KMS-11 (cell line): ENCODE data around the gene BCAN.

Experiments used
- H2AFZ ChIP-seq: fragments of 200-600 bp; sonication (generic); 2 replicates; pipeline ENCODE4 v1.6.1; 2016; ENCODE audit warnings: antibody characterized with exemption, mixed run types, low read depth
- H3K27ac ChIP-seq: fragments of 200-600 bp; sonication (generic); 2 replicates; pipeline ENCODE4 v1.6.1; 2016; ENCODE audit warnings: mild to moderate bottlenecking, mixed run types
- H3K27me3 ChIP-seq: fragments of 200-600 bp; sonication (generic); 2 replicates; pipeline ENCODE4 v1.6.1; 2017; ENCODE audit warnings: mild to moderate bottlenecking, low read depth, mixed run types, moderate library complexity; ENCODE audit not compliant: insufficient read depth
- H3K36me3 ChIP-seq: fragments of 200-600 bp; sonication (generic); 2 replicates; pipeline ENCODE4 v1.6.1; 2017; ENCODE audit warnings: mild to moderate bottlenecking, mixed run types; ENCODE audit not compliant: insufficient read depth
- H3K4me1 ChIP-seq: fragments of 200-600 bp; sonication (generic); 2 replicates; pipeline ENCODE4 v1.6.1; 2016; ENCODE audit warnings: mild to moderate bottlenecking, low read depth, mixed run types; ENCODE audit not compliant: poor library complexity, severe bottlenecking
- H3K4me2 ChIP-seq: fragments of 200-600 bp; sonication (generic); 2 replicates; pipeline ENCODE4 v1.7.0; 2016; ENCODE audit warnings: mild to moderate bottlenecking, mixed run types
- H3K4me3 ChIP-seq: fragments of 200-600 bp; sonication (generic); IDR thresholded peaks from 2 replicates; pipeline ENCODE4 v1.6.1; 2017; ENCODE audit warnings: low read depth, low read length, mixed read lengths; ENCODE audit not compliant: insufficient read depth
- H3K79me2 ChIP-seq: fragments of 200-600 bp; sonication (generic); 2 replicates; pipeline ENCODE4 v1.6.1; 2016; ENCODE audit warnings: low read depth, mixed run types; ENCODE audit not compliant: insufficient read depth
- H3K9ac ChIP-seq: fragments of 200-600 bp; sonication (generic); 2 replicates; pipeline ENCODE4 v1.6.1; 2016; ENCODE audit warnings: mild to moderate bottlenecking, mixed run types
- H4K20me1 ChIP-seq: fragments of 200-600 bp; sonication (generic); 2 replicates; pipeline ENCODE4 v1.6.1; 2016; ENCODE audit warnings: mild to moderate bottlenecking, mixed run types; ENCODE audit not compliant: insufficient read depth
- TF ChIP-seq, protein P1 (sequence below): fragments of 200-600 bp; sonication (generic); conservative IDR thresholded peaks from 2 replicates; pipeline ENCODE4 v1.6.1; 2017; ENCODE audit warnings: low read depth, mild to moderate bottlenecking, antibody characterized with exemption, low read length, moderate library complexity, mixed read lengths

Gene BCAN

DNA sequence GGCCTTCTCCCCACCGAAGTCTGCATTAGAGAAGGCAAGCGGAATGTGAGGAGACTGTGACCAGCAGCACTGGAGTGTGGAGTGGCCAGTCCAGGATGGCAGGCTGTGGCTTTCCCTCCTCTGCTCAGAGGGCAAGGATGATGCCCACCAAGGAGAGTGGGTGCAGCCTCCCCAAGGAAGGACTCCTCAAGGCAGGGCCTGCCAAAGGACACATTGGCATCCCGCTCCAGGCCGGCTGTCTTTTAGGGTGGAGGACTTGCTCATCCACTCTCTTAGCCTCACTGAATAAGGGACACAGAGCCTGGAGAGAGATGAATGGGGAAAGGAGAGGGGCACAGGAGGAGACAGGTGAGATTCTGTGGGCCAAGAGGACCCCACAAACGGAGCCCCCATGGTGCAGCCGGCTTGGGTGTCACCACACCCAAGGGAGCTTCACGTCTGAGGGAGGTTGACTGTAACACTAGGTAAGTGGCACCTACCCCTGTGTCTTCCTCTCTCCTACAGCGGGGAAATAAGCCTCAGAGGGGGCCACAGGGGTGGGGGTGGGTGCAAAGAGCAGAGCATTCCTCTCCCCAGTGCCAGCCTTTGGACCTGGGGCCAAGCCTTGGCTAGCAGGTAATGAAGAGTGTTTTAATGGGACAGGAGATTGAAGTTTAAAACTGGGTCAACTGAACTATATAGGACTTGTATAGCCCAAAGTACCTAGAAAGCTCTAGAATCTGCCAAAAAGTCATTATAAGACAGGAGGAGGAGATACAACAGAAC lies 39.5 kb downstream of the BCAN start:
- Histone ChIP-seq H3K4me3 (no peak overlapping the region), H3K79me2 (no peaks in the 10 kb centered on the region), H2AFZ (no peak overlapping the region), H3K4me2 (no peak overlapping the region), H4K20me1 (no peaks in the 10 kb centered on the region), H3K27me3 (peaks cover 99% of the 10 kb centered on the region), H3K27ac (no peak overlapping the region), H3K36me3 (no peaks in the 10 kb centered on the region), H3K9ac (no peak overlapping the region), H3K4me1 (no peaks in the 10 kb centered on the region)
- TF ChIP-seq, protein P1, sequence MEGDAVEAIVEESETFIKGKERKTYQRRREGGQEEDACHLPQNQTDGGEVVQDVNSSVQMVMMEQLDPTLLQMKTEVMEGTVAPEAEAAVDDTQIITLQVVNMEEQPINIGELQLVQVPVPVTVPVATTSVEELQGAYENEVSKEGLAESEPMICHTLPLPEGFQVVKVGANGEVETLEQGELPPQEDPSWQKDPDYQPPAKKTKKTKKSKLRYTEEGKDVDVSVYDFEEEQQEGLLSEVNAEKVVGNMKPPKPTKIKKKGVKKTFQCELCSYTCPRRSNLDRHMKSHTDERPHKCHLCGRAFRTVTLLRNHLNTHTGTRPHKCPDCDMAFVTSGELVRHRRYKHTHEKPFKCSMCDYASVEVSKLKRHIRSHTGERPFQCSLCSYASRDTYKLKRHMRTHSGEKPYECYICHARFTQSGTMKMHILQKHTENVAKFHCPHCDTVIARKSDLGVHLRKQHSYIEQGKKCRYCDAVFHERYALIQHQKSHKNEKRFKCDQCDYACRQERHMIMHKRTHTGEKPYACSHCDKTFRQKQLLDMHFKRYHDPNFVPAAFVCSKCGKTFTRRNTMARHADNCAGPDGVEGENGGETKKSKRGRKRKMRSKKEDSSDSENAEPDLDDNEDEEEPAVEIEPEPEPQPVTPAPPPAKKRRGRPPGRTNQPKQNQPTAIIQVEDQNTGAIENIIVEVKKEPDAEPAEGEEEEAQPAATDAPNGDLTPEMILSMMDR, result no peak

DNA sequence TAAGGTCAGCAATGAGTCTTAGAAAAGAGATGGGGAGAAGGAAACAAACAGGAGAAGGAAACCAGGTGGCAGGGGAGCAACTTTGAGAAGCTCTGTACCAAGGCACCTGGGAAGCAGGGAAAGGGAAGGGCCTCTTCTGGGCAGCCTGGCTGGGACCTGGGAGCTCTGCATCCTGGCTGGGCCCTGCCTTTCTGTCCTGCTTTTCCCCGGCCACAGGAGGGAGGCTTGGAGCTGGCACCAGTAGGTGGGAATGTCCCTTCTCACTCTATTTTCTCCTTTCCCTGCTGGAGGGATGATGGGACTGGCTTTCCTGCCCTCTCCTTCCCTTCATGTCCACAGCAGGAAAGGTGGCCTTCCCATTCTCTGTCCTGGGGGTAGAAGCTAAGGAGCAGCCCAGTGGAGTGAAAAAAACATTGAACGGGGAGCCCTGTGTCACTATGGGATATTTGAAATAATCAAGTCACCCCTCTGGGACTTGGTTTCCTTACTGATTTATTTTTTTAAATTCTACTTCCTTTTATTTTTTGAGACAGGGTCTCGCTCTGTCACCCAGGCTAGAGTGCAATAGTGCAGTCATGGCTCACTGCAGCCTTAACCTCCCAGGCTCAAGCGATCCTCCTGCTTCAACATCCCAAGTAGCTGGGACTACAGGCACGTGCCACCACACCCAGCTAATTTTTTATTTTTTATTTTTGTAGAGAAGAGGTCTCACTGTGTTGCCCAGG lies 40.4 kb downstream of the BCAN start:
- Histone ChIP-seq H4K20me1 (no peaks in the 10 kb centered on the region), H3K36me3 (no peaks in the 10 kb centered on the region), H2AFZ (no peak overlapping the region), H3K4me1 (no peaks in the 10 kb centered on the region), H3K4me3 (no peak overlapping the region), H3K9ac (no peak overlapping the region), H3K27ac (no peak overlapping the region), H3K4me2 (no peak overlapping the region), H3K79me2 (no peaks in the 10 kb centered on the region), H3K27me3 (peaks cover 99% of the 10 kb centered on the region)
- TF ChIP-seq, protein P1, result no peak

DNA sequence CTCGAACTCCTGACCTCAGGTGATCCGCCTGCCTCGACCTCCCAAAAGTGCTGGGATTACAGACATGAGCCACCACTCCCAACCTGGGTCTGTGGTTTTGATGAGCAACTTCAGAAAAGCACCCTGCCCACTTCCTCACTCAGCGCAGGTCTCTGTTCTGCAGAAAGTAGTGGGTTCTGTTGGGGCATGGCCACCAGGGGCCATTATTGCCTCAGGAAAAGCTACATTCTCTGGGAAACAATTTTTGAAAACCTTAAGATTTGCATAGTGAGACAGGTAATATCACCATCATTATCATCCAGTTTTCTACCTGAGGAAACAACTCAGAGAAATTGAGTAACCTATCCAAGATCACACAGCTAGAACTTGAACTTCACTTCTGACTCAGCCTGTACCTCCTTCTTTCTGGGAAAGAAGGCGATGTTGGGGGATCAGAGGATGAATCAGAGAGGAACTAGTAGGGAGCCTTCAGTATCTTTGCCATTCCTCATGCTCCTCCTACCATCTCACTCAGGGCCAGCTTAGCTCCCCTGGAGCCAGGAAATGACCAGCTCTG lies 42.4 kb downstream of the BCAN start:
- H3K36me3 ChIP-seq, result no peaks in the 10 kb centered on the region
- no peak overlapping the region for H2AFZ ChIP-seq
- no peak overlapping the region for H3K9ac ChIP-seq
- no peak overlapping the region for H3K4me2 ChIP-seq
- TF ChIP-seq, protein P1, result no peak
- H3K27me3 ChIP-seq, result peaks cover 99% of the 10 kb centered on the region
- no peaks in the 10 kb centered on the region for H4K20me1 ChIP-seq
- H3K4me3 ChIP-seq, result no peak overlapping the region
- H3K27ac ChIP-seq, result no peak overlapping the region
- H3K79me2 ChIP-seq, result no peaks in the 10 kb centered on the region
- peaks cover 7% of the 10 kb centered on the region for H3K4me1 ChIP-seq

DNA sequence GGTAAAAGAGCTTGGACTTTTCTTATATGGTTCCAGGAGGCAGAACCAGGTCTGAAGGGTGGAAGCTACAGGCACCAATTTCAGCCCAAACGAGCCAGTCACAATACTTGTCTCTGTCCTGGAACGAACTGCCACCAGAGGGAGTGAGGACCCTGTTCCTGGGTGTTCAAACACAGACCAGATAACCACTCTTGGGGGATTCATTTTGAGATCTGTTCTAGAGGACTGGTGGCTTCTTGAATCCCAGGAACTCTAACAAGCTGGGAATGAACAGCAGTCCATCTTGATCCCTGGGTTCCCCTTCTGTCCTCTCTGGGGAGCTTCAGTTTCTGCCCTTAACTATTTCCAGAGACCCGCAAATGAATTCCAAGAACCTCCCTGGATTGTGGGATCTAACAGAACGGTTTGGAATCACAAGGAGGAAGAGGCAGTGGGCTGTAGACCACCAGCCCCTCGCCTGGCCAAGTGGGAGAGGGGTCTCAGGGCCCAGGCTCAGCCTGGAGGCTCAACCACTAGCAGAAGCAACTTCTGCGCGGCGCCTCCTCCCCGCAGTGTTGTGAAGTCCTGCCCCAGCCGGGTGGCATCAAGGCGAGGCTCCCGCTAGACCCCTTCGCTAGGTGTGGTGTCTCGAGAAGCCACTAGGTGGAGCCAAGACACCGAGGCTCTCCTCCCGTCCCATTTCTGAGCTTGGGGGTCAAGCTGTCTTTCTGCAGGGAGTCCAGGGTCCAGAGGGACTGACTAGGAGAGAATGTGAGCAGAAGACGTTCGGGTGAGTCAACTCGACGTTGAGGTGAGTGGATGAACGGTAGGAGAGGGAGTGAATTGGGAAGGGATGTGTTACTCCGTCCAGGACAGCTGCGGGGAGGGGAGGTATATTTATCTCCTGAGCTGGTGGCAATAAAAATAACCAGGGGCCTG lies 47.4 kb downstream of the BCAN start:
- Histone ChIP-seq H3K36me3 (no peaks in the 10 kb centered on the region), H3K4me2 (peak overlapping the region; percentile 36; the same call in 1 of the 2 replicates), H3K4me1 (peaks cover 19% of the 10 kb centered on the region), H3K9ac (no peak overlapping the region), H3K79me2 (no peaks in the 10 kb centered on the region), H4K20me1 (no peaks in the 10 kb centered on the region), H2AFZ (peak overlapping the region; percentile 36; the same call in 1 of the 2 replicates), H3K27me3 (peaks cover 99% of the 10 kb centered on the region), H3K27ac (no peak overlapping the region), H3K4me3 (peak overlapping the region; percentile 90)
- TF ChIP-seq, protein P1, result peak; percentile 100
